ENCODE data around the gene MSL1. TPM values are rescaled to one million over a fixed set of nuclear protein-coding genes. Genes with fewer than 3 reads are reported as not detected.
A peak's percentile ranks its signal among the peaks of the same experiment; 100 is the strongest.

The MSL1 gene
- total and polyA plus RNA-seq, 9 of the 15 experiments (the other 6 are each of a cell fraction or from before 2014, with no cell fraction given) = 13.8 to 120 (median 61.9) TPM

- TF ChIP-seq, protein P1, sequence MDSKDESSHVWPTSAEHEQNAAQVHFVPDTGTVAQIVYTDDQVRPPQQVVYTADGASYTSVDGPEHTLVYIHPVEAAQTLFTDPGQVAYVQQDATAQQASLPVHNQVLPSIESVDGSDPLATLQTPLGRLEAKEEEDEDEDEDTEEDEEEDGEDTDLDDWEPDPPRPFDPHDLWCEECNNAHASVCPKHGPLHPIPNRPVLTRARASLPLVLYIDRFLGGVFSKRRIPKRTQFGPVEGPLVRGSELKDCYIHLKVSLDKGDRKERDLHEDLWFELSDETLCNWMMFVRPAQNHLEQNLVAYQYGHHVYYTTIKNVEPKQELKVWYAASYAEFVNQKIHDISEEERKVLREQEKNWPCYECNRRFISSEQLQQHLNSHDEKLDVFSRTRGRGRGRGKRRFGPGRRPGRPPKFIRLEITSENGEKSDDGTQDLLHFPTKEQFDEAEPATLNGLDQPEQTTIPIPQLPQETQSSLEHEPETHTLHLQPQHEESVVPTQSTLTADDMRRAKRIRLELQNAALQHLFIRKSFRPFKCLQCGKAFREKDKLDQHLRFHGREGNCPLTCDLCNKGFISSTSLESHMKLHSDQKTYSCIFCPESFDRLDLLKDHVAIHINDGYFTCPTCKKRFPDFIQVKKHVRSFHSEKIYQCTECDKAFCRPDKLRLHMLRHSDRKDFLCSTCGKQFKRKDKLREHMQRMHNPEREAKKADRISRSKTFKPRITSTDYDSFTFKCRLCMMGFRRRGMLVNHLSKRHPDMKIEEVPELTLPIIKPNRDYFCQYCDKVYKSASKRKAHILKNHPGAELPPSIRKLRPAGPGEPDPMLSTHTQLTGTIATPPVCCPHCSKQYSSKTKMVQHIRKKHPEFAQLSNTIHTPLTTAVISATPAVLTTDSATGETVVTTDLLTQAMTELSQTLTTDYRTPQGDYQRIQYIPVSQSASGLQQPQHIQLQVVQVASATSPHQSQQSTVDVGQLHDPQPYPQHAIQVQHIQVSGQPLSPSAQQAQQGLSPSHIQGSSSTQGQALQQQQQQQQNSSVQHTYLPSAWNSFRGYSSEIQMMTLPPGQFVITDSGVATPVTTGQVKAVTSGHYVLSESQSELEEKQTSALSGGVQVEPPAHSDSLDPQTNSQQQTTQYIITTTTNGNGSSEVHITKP (IDR thresholded peaks at IDR 0.05; ENCODE audit: partially characterized antibody) = peak; percentile 71
- TF ChIP-seq NONO (IDR thresholded peaks at IDR 0.05; ENCODE audit: low read depth in 2 of 2, low read length in 1 of 2) (no peak), ZNF444 (CRISPR knock-in tag; IDR thresholded peaks at IDR 0.05) (no peak), NUFIP1 (IDR thresholded peaks at IDR 0.05; ENCODE audit: partially characterized antibody) (no peak), LEF1 (IDR thresholded peaks at IDR 0.05) (peak; percentile 60; the same call in 1 of the 2 replicates), PHF21A (IDR thresholded peaks at IDR 0.05; ENCODE audit: borderline replicate concordance, low read depth) (no peak), NR2C2 (CRISPR knock-in tag; IDR thresholded peaks at IDR 0.05) (no peak), NR2C2 (tag; IDR thresholded peaks at IDR 0.05) (peak; percentile 90), ZNF217 (CRISPR knock-in tag; IDR thresholded peaks at IDR 0.05) (no peak), ZNF224 (CRISPR knock-in tag; IDR thresholded peaks at IDR 0.05) (no peak), EWSR1 (IDR thresholded peaks at IDR 0.05; ENCODE audit: borderline replicate concordance, low read depth, partially characterized antibody) (no peak), FOXP4 (CRISPR knock-in tag; IDR thresholded peaks at IDR 0.05; ENCODE audit: borderline replicate concordance) (no peak), SMARCC2 (IDR thresholded peaks at IDR 0.05; ENCODE audit: low read depth) (no peak), ZBTB11 (CRISPR knock-in tag; IDR thresholded peaks at IDR 0.05) (0 out of 6 replicates have a peak, but pooled peaks of 1 of the 3 experiments have one; percentile 26)
- TF ChIP-seq, protein P2, sequence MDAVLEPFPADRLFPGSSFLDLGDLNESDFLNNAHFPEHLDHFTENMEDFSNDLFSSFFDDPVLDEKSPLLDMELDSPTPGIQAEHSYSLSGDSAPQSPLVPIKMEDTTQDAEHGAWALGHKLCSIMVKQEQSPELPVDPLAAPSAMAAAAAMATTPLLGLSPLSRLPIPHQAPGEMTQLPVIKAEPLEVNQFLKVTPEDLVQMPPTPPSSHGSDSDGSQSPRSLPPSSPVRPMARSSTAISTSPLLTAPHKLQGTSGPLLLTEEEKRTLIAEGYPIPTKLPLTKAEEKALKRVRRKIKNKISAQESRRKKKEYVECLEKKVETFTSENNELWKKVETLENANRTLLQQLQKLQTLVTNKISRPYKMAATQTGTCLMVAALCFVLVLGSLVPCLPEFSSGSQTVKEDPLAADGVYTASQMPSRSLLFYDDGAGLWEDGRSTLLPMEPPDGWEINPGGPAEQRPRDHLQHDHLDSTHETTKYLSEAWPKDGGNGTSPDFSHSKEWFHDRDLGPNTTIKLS (IDR thresholded peaks at IDR 0.05; ENCODE audit: borderline replicate concordance, low read depth) = peak; percentile 92
Observed at GRCh38 chr17:40113110-40113906, 8.5 kb upstream of the MSL1 start (continued).
